Measurements from ENCODE around the gene DNHD1. TPM values are rescaled to one million over a fixed set of nuclear protein-coding genes. Genes with fewer than 3 reads are reported as not detected.

DNHD1 gene
- 4.2 and 5.0 TPM in 2 replicates for total RNA-seq (2021; fragmentation: NEBNext Ultra II Directional; extraction: Animal tissue kit (Norgen Biotek cat#: 25700))
- polyA plus RNA-seq (2011; rRNA removed), result 6.8 and 7.6 TPM in 2 replicates
- polyA plus RNA-seq (2011; cell fraction: cytosol; rRNA removed), result 7.5 TPM
- polyA plus RNA-seq (2011; cell fraction: nucleus; rRNA removed), result 77.2 TPM
- polyA plus RNA-seq (2012, experiment 1 of 2), result 6.0 to 8.8 TPM (median 6.8 TPM) in 4 replicates
- polyA plus RNA-seq (2012, experiment 2 of 2), result 1.2 TPM
- polyA plus RNA-seq (2013, experiment 1 of 2), result 2.7 TPM
- polyA plus RNA-seq (2013, experiment 2 of 2), result 2.1 TPM
- 32.7 and 46.7 TPM in 2 replicates for polyA minus RNA-seq (2011; rRNA and poly(A)+ RNA removed)
- 9.0 TPM for polyA minus RNA-seq (2011; cell fraction: cytosol; rRNA and poly(A)+ RNA removed)
- 37.5 TPM for polyA minus RNA-seq (2011; cell fraction: nucleus; rRNA and poly(A)+ RNA removed)
- long read RNA-seq, experiment 1, partial matches to known transcripts, result 0 of 2 reads
- long read RNA-seq, experiment 1, other reads (novel, unspliced or antisense), result 2 of 2 reads
- long read RNA-seq, experiment 2, partial matches to known transcripts, result 0 of 1 reads
- long read RNA-seq, experiment 2, other reads (novel, unspliced or antisense), result 1 of 1 reads

- TF ChIP-seq, protein P1, sequence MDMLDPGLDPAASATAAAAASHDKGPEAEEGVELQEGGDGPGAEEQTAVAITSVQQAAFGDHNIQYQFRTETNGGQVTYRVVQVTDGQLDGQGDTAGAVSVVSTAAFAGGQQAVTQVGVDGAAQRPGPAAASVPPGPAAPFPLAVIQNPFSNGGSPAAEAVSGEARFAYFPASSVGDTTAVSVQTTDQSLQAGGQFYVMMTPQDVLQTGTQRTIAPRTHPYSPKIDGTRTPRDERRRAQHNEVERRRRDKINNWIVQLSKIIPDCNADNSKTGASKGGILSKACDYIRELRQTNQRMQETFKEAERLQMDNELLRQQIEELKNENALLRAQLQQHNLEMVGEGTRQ (IDR thresholded peaks at IDR 0.05; ENCODE audit: low read length), result no peak
- TF ChIP-seq SRF (IDR thresholded peaks at IDR 0.05; ENCODE audit: low read depth, low read length) (no peak), TAF1 (IDR thresholded peaks at IDR 0.05; ENCODE audit: low read depth, low read length) (peak; percentile 56; the same call in 1 of the 2 replicates), POU5F1 (IDR thresholded peaks at IDR 0.05; ENCODE audit: low read depth, low read length) (no peak), POLR2A (IDR thresholded peaks at IDR 0.05; ENCODE audit: control extremely low read depth in 1 of 2, low read depth in 2 of 2, low read length in 2 of 2) (peak in 1 of 2 experiments; percentile 46; a peak in 1 of 3 replicates)
- peak within 1 kb of the TSS; percentile 55; the same call in 1 of the 2 replicates for H2BK12ac ChIP-seq (ENCODE audit: low read depth, low read length)
- peak within 1 kb of the TSS in 3 of 4 experiments; percentile 21 to 44 (median 23); a peak in 5 of 8 replicates for H3K4me3 ChIP-seq (ENCODE audit: extremely low read depth in 1 of 4, insufficient read depth in 2 of 4, low read depth in 3 of 4, low read length in 4 of 4)
- no peaks in the 10 kb centered on the region for H3K79me1 ChIP-seq (ENCODE audit: low read depth, low read length)
- H4K8ac ChIP-seq (ENCODE audit: extremely low read depth, insufficient read depth, low read length), result peak within 1 kb of the TSS; percentile 40; the same call in 1 of the 2 replicates
- peak within 1 kb of the TSS in 2 of 4 experiments; percentile 20 to 21; a peak in 2 of 7 replicates for H3K9ac ChIP-seq (replicated peaks in 1 of 4; ENCODE audit: extremely low read depth in 1 of 4, low read depth in 3 of 4, low read length in 3 of 4)
- H2BK120ac ChIP-seq (replicated peaks; ENCODE audit: low read depth, low read length), result no peak within 1 kb of the TSS
- no peak within 1 kb of the TSS for H4K91ac ChIP-seq (replicated peaks; ENCODE audit: insufficient read length, low read length)
- H3K18ac ChIP-seq (ENCODE audit: extremely low read depth, low read length), result 0 out of 2 replicates have a peak within 1 kb of the TSS, but pooled peaks have one; percentile 42
- H4K5ac ChIP-seq (ENCODE audit: insufficient read length, low read depth, low read length), result no peak within 1 kb of the TSS
- peaks cover 0 to 6% (median 1%) of the 10 kb centered on the region in 4 experiments; a peak in 4 of 7 replicates for H3K4me1 ChIP-seq (replicated peaks in 1 of 4; ENCODE audit: control insufficient read depth in 3 of 4, insufficient read depth in 4 of 4, low read length in 3 of 4)
- H2AK5ac ChIP-seq (ENCODE audit: low read depth, low read length), result no peak within 1 kb of the TSS; the same call in 1 of the 2 replicates
- H3K4me2 ChIP-seq (ENCODE audit: insufficient read depth in 1 of 2, low read depth in 2 of 2, low read length in 2 of 2), result peak within 1 kb of the TSS; percentile 62 to 79
- no peaks in the 10 kb centered on the region for H4K20me1 ChIP-seq (replicated peaks in 1 of 2; ENCODE audit: control insufficient read depth in 1 of 2, insufficient read depth in 2 of 2, low read length in 2 of 2)
- peak within 1 kb of the TSS; percentile 21; the same call in 1 of the 2 replicates for H2AFZ ChIP-seq (ENCODE audit: low read length)
- H2BK20ac ChIP-seq (ENCODE audit: low read length), result no peak within 1 kb of the TSS
- WGBS, 2 experiments (ENCODE audit: extremely low coverage in 1 of 2, insufficient coverage in 1 of 2, insufficient read length in 1 of 2, insufficient replicate concordance in 2 of 2, low coverage in 1 of 2, low lambda C conversion rate in 2 of 2, missing lambda C conversion rate in 1 of 2), result 50% methylated on average over 32 of the region's 33 CpGs; no CpG with 5 or more reads in 1 of the 2 experiments
- no peak within 1 kb of the TSS; the same call in 1 of the 2 replicates for H2BK5ac ChIP-seq (ENCODE audit: low read depth, low read length)
- H3K23me2 ChIP-seq (ENCODE audit: low read depth, low read length), result peaks cover 3% of the 10 kb centered on the region; the same call in 1 of the 2 replicates
- FAIRE-seq (no peak), DNase-seq (ENCODE audit: low read depth in 1 of 2, low spot score in 2 of 2) (peak; percentile 33 to 84)
- ChIA-PET CTCF (ENCODE audit: partially characterized antibody) (interaction anchor here (0.6 to 8.7 kb wide), 17 partner anchors 8 to 171 kb away, joined by 3 to 60 read pairs (median 4); partner anchors contain the start of gene TIMM10B), POLR2A (ENCODE audit: partially characterized antibody) (interaction anchor here (1.1 to 4.2 kb wide), 7 partner anchors 8 to 199 kb away, joined by 3 to 13 read pairs (median 9); partner anchors contain the start of genes ARFIP2, TIMM10B and TRIM3)
- H3K23ac ChIP-seq (ENCODE audit: insufficient read length), result no peak within 1 kb of the TSS
- H3K79me2 ChIP-seq (ENCODE audit: control insufficient read depth in 1 of 2, insufficient read depth in 2 of 2, low read length in 2 of 2), result no peaks in the 10 kb centered on the region
- H3K36me3 ChIP-seq (ENCODE audit: control insufficient read depth in 2 of 4, insufficient read depth in 4 of 4, low read length in 3 of 4), result peaks cover 0 to 4% (median 2%) of the 10 kb centered on the region in 4 experiments; a peak in 3 of 8 replicates
- no peaks in the 10 kb centered on the region for H3K27me3 ChIP-seq (replicated peaks in 1 of 4; ENCODE audit: control insufficient read depth in 3 of 4, extremely low read depth in 1 of 4, insufficient read depth in 3 of 4, low read length in 3 of 4)
- no peak within 1 kb of the TSS for H3K27ac ChIP-seq (ENCODE audit: low read depth, low read length)
- peak within 1 kb of the TSS; percentile 65; the same call in 1 of the 2 replicates for H2BK15ac ChIP-seq (ENCODE audit: low read length)
- H3K56ac ChIP-seq (replicated peaks; ENCODE audit: insufficient read length, low read depth, low read length), result no peak within 1 kb of the TSS
- H3K9me3 ChIP-seq (ENCODE audit: insufficient read depth in 2 of 2, low read depth in 1 of 2, low read length in 1 of 2), result no peaks in the 10 kb centered on the region
- no peak within 1 kb of the TSS for H3K4ac ChIP-seq (replicated peaks; ENCODE audit: insufficient read length, low read depth, low read length)
- no peak within 1 kb of the TSS for H3K14ac ChIP-seq (ENCODE audit: insufficient read length)
Observed at GRCh38 chr11:6497069-6497839, at the start of gene DNHD1. TSS of gene DNHD1 (plus strand) at chr11:6497280. CDS start at chr11:6498216, 936 bp downstream.

Data from H1 (cell line).